Esophagus squamous epithelium (tissue), 4 donors: ENCODE results near the gene FMN2.

ENCODE experiments used
- CTCF ChIP-seq, 6 experiments: fragments of 450-650 bp in 4 of 6; fragments of 200-600 bp in 2 of 6; sonication (generic) in 2 of 6; IDR thresholded peaks; one replicate each; pipeline ENCODE4 v1.5.1; 2016 to 2019; ENCODE audit warnings: antibody characterized with exemption in 6 of 6, mild to moderate bottlenecking in 4 of 6, moderate library complexity in 4 of 6
- POLR2A ChIP-seq, 4 donors: fragments of 450-650 bp; IDR thresholded peaks; one replicate each; pipeline ENCODE4 v1.6.1; 2017; ENCODE audit warnings: antibody characterized with exemption in 4 of 4, mild to moderate bottlenecking in 4 of 4, moderate library complexity in 3 of 4

- TF ChIP-seq CTCF (IDR thresholded peaks at IDR 0.05) (no peak), POLR2A (IDR thresholded peaks at IDR 0.05) (no peak)
Observed at GRCh38 chr1:240230816-240231215, 139.1 kb downstream of the FMN2 start.
